Subcutaneous adipose tissue (tissue), 4 donors: Measurements from ENCODE around the gene MYBPC1. TPM values are rescaled to one million over a fixed set of nuclear protein-coding genes. Genes with fewer than 3 reads are reported as not detected.

Source experiments
- CTCF ChIP-seq: fragments of 450-650 bp; IDR thresholded peaks from one replicate; pipeline ENCODE4 v1.5.1; 2016; ENCODE audit warnings: low read depth, mild to moderate bottlenecking, control low read depth, antibody characterized with exemption, moderate library complexity
- total RNA-seq, 4 donors: library from RNA; depleted of rRNA; stranded (reverse); fragments of >200 nt; gene quantifications; one replicate each; pipeline ENCODE4 v1.1.0, GENCODE V29; 2016

Gene MYBPC1
- total RNA-seq, 4 donors from 2014 or later: 0.17 to 0.66 TPM; not detected in 2

GRCh38 chr12:101599311-101599710 is 4.5 kb downstream of the MYBPC1 start:
- TF ChIP-seq CTCF: no peak

- no peak for TF ChIP-seq CTCF
Observed at GRCh38 chr12:101599771-101600484, 5.2 kb downstream of the MYBPC1 start.

GRCh38 chr12:101604132-101604531 is 9.4 kb downstream of the MYBPC1 start:
- TF ChIP-seq CTCF: no peak

GRCh38 chr12:101607894-101608293 is 13.1 kb downstream of the MYBPC1 start:
- no peak for TF ChIP-seq CTCF

GRCh38 chr12:101608301-101609133 is 13.7 kb downstream of the MYBPC1 start:
- no peak for TF ChIP-seq CTCF

GRCh38 chr12:101609198-101609597 is 14.4 kb downstream of the MYBPC1 start:
- TF ChIP-seq CTCF: no peak

GRCh38 chr12:101612160-101612916 is 17.6 kb downstream of the MYBPC1 start:
- TF ChIP-seq CTCF: no peak
